HEK293 (cell line): ENCODE data around the gene POLQ.

Source experiments
- CTCF ChIA-PET: fragments of 350-600 bp; formaldehyde crosslinking; extraction: SDS; loops from one replicate; lab custom pipeline; 2021; ENCODE audit warnings: antibody characterized with exemption; lab: Yijun Ruan, JAX
- POLR2A ChIA-PET: fragments of 300-600 bp; formaldehyde crosslinking; extraction: SDS; loops from one replicate; lab custom pipeline; 2020; ENCODE audit warnings: antibody characterized with exemption, inconsistent platforms; lab: Yijun Ruan, JAX
- H3K27ac ChIP-seq: fragments of 200-500 bp; sonication (Bioruptor generic); 2 replicates; pipeline ENCODE4 v1.5.1; 2014; ENCODE audit warnings: low read depth, low read length, control low read depth, inconsistent platforms; ENCODE audit errors: extremely low read depth
- H3K36me3 ChIP-seq, 2 experiments: fragments of 200-500 bp in 1 of 2; sonication (Bioruptor generic) in 1 of 2; 1 replicate in 1 of 2; 2 replicates in 1 of 2; pipeline ENCODE4 v1.5.1; 2014 to 2017; ENCODE audit warnings: inconsistent platforms in 2 of 2, low read length in 2 of 2; ENCODE audit not compliant: control insufficient read depth in 2 of 2, insufficient read depth in 1 of 2
- H3K4me1 ChIP-seq: fragments of 200-500 bp; sonication (Bioruptor generic); 2 replicates; pipeline ENCODE4 v1.5.1; 2014; ENCODE audit warnings: mild to moderate bottlenecking, low read length, inconsistent platforms; ENCODE audit not compliant: control insufficient read depth, insufficient read depth
- H3K4me3 ChIP-seq: 2 replicates; pipeline ENCODE4 v1.5.1; 2011; ENCODE audit warnings: low read depth, mild to moderate bottlenecking, control low read depth, low read length, moderate library complexity
- H3K9me3 ChIP-seq: fragments of 200-500 bp; sonication (Bioruptor generic); 2 replicates; pipeline ENCODE4 v1.5.1; 2014; ENCODE audit warnings: low read depth, low read length, inconsistent platforms; ENCODE audit not compliant: control insufficient read depth, insufficient read depth
- ATF2 ChIP-seq: fragments of 450-650 bp; formaldehyde crosslinking; IDR thresholded peaks from 2 replicates; pipeline ENCODE4 v1.5.1; 2016; ENCODE audit warnings: missing biosample characterization, missing genetic modification characterization, low read depth
- ELK4 ChIP-seq: IDR thresholded peaks from 2 replicates; pipeline ENCODE4 v1.6.1; 2011; ENCODE audit warnings: mild to moderate bottlenecking, low read depth, low read length, borderline replicate concordance
- KLF10 ChIP-seq: fragments of 450-650 bp; IDR thresholded peaks from 2 replicates; pipeline ENCODE4 v1.5.1; 2018; ENCODE audit warnings: missing biosample characterization, mild to moderate bottlenecking, missing genetic modification characterization
- YY2 ChIP-seq: fragments of 450-650 bp; formaldehyde crosslinking; IDR thresholded peaks from 2 replicates; pipeline ENCODE4 v1.5.1; 2016; ENCODE audit warnings: missing biosample characterization, missing genetic modification characterization
- ZBTB17 ChIP-seq: fragments of 450-650 bp; formaldehyde crosslinking; IDR thresholded peaks from 2 replicates; pipeline ENCODE4 v1.5.1; 2016; ENCODE audit warnings: missing biosample characterization, missing genetic modification characterization
- ZBTB21 ChIP-seq: fragments of 450-650 bp; formaldehyde crosslinking; IDR thresholded peaks from 2 replicates; pipeline ENCODE4 v1.5.1; 2017; ENCODE audit warnings: missing biosample characterization, missing genetic modification characterization
- ZBTB48 ChIP-seq: fragments of 450-650 bp; formaldehyde crosslinking; IDR thresholded peaks from 2 replicates; pipeline ENCODE4 v1.5.1; 2016; ENCODE audit warnings: missing biosample characterization, missing genetic modification characterization
- ZNF133 ChIP-seq: fragments of 450-650 bp; formaldehyde crosslinking; IDR thresholded peaks from 2 replicates; pipeline ENCODE4 v1.5.1; 2016; ENCODE audit warnings: missing biosample characterization, missing genetic modification characterization
- ZNF16 ChIP-seq: fragments of 450-650 bp; formaldehyde crosslinking; IDR thresholded peaks from 2 replicates; pipeline ENCODE4 v1.5.1; 2016; ENCODE audit warnings: low read depth, missing biosample characterization, missing genetic modification characterization
- ZNF280D ChIP-seq: fragments of 450-650 bp; formaldehyde crosslinking; IDR thresholded peaks from 2 replicates; pipeline ENCODE4 v1.5.1; 2016; ENCODE audit warnings: missing biosample characterization, missing genetic modification characterization
- ZNF501 ChIP-seq: fragments of 450-650 bp; formaldehyde crosslinking; IDR thresholded peaks from 2 replicates; pipeline ENCODE4 v1.5.1; 2016; ENCODE audit warnings: missing biosample characterization, missing genetic modification characterization
- ZNF510 ChIP-seq: fragments of 450-650 bp; formaldehyde crosslinking; IDR thresholded peaks from 2 replicates; pipeline ENCODE4 v1.5.1; 2018; ENCODE audit warnings: mild to moderate bottlenecking, missing genetic modification characterization, missing biosample characterization; ENCODE audit not compliant: insufficient replicate concordance
- ZNF624 ChIP-seq: fragments of 450-650 bp; formaldehyde crosslinking; IDR thresholded peaks from 2 replicates; pipeline ENCODE4 v1.5.1; 2017; ENCODE audit warnings: missing biosample characterization, missing genetic modification characterization
- ZNF658 ChIP-seq: fragments of 450-650 bp; formaldehyde crosslinking; IDR thresholded peaks from 2 replicates; pipeline ENCODE4; 2016; ENCODE audit warnings: missing biosample characterization, missing genetic modification characterization
- ZNF670 ChIP-seq: fragments of 450-650 bp; formaldehyde crosslinking; IDR thresholded peaks from 2 replicates; pipeline ENCODE4 v1.5.1; 2016; ENCODE audit warnings: missing biosample characterization, missing genetic modification characterization, low read depth
- ZNF677 ChIP-seq: fragments of 450-650 bp; IDR thresholded peaks from 2 replicates; pipeline ENCODE4 v1.5.0; 2018; ENCODE audit warnings: missing biosample characterization, mild to moderate bottlenecking, missing genetic modification characterization, moderate library complexity
- ZNF777 ChIP-seq: fragments of 450-650 bp; formaldehyde crosslinking; IDR thresholded peaks from 2 replicates; pipeline ENCODE4 v1.5.1; 2017; ENCODE audit warnings: missing biosample characterization, missing genetic modification characterization, borderline replicate concordance
- TF ChIP-seq, protein P1 (sequence below): fragments of 450-650 bp; formaldehyde crosslinking; IDR thresholded peaks from 2 replicates; pipeline ENCODE4 v1.5.1; 2016; ENCODE audit warnings: missing biosample characterization, missing genetic modification characterization
- TF ChIP-seq, protein P2 (sequence below): sonication (generic); formaldehyde crosslinking; IDR thresholded peaks from 2 replicates; pipeline ENCODE4 v1.8.1; 2022; ENCODE audit warnings: mild to moderate bottlenecking, moderate library complexity, missing genetic modification reagents
- TF ChIP-seq, protein P3 (sequence below): fragments of 450-650 bp; formaldehyde crosslinking; conservative IDR thresholded peaks from 2 replicates; pipeline ENCODE4 v1.5.1; 2016; ENCODE audit warnings: low read depth, missing biosample characterization, missing genetic modification characterization

POLQ gene

DNA sequence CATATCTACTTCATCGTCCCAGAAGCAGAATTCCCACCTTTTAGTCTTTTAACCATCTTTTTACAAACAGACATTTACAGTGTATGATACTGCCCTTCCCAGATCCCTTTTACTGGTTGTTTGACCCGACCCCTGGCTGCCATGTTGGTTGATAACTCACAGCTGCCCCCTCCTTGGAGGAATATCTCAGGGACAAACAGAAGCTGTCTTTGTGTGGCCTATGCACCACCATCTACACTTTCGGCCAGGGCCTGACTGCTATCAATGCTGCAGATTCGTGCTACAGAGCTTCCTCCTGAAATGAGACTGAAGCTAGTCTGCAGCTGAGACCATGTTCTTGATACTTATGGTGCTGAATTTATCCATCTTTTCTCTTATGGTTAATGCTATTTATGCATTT lies 6.6 kb upstream of the POLQ start (continued):
- TF ChIP-seq KLF10, result no peak

GRCh38 chr3:121545049-121545573 lies 677 bp downstream of the POLQ start:
- H3K4me3 ChIP-seq, result peak overlapping the region; percentile 95
- POLR2A ChIA-PET, result interaction anchor here (0.9 kb wide), 1 partner anchor 204 kb away, joined by 3 read pairs; no protein-coding TSS in a partner anchor
- peak overlapping the region; percentile 33; the same call in 1 of the 2 replicates for H3K27ac ChIP-seq
- CTCF ChIA-PET, result interaction anchor here (0.6 to 1.5 kb wide), 2 partner anchors 556 to 979 kb away, joined by 3 to 6 read pairs; no protein-coding TSS in a partner anchor
- no peaks in the 10 kb centered on the region for H3K9me3 ChIP-seq
- H3K4me1 ChIP-seq, result no peaks in the 10 kb centered on the region
- TF ChIP-seq, protein P1, sequence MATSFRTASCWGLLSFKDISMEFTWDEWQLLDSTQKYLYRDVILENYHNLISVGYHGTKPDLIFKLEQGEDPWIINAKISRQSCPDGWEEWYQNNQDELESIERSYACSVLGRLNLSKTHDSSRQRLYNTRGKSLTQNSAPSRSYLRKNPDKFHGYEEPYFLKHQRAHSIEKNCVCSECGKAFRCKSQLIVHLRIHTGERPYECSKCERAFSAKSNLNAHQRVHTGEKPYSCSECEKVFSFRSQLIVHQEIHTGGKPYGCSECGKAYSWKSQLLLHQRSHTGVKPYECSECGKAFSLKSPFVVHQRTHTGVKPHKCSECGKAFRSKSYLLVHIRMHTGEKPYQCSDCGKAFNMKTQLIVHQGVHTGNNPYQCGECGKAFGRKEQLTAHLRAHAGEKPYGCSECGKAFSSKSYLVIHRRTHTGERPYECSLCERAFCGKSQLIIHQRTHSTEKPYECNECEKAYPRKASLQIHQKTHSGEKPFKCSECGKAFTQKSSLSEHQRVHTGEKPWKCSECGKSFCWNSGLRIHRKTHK (tag by site-specific recombination), result no peak
- no peak for TF ChIP-seq ZNF777 (tag by site-specific recombination)
- TF ChIP-seq ZNF510 (tag by site-specific recombination), result no peak
- TF ChIP-seq ZNF677 (tag by site-specific recombination), result no peak
- TF ChIP-seq, protein P2, sequence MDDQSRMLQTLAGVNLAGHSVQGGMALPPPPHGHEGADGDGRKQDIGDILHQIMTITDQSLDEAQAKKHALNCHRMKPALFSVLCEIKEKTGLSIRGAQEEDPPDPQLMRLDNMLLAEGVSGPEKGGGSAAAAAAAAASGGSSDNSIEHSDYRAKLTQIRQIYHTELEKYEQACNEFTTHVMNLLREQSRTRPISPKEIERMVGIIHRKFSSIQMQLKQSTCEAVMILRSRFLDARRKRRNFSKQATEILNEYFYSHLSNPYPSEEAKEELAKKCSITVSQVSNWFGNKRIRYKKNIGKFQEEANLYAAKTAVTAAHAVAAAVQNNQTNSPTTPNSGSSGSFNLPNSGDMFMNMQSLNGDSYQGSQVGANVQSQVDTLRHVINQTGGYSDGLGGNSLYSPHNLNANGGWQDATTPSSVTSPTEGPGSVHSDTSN (CRISPR knock-in tag), result no peak
- TF ChIP-seq ZNF133 (tag by site-specific recombination), result no peak
- TF ChIP-seq ZNF280D (tag by site-specific recombination), result no peak
- TF ChIP-seq ZNF501 (tag by site-specific recombination), result no peak
- TF ChIP-seq ZNF658 (tag by site-specific recombination), result no peak
- no peak for TF ChIP-seq ZBTB17 (tag by site-specific recombination)
- TF ChIP-seq ZNF670 (tag by site-specific recombination), result no peak
- TF ChIP-seq, protein P3, sequence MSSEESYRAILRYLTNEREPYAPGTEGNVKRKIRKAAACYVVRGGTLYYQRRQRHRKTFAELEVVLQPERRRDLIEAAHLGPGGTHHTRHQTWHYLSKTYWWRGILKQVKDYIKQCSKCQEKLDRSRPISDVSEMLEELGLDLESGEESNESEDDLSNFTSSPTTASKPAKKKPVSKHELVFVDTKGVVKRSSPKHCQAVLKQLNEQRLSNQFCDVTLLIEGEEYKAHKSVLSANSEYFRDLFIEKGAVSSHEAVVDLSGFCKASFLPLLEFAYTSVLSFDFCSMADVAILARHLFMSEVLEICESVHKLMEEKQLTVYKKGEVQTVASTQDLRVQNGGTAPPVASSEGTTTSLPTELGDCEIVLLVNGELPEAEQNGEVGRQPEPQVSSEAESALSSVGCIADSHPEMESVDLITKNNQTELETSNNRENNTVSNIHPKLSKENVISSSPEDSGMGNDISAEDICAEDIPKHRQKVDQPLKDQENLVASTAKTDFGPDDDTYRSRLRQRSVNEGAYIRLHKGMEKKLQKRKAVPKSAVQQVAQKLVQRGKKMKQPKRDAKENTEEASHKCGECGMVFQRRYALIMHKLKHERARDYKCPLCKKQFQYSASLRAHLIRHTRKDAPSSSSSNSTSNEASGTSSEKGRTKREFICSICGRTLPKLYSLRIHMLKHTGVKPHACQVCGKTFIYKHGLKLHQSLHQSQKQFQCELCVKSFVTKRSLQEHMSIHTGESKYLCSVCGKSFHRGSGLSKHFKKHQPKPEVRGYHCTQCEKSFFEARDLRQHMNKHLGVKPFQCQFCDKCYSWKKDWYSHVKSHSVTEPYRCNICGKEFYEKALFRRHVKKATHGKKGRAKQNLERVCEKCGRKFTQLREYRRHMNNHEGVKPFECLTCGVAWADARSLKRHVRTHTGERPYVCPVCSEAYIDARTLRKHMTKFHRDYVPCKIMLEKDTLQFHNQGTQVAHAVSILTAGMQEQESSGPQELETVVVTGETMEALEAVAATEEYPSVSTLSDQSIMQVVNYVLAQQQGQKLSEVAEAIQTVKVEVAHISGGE (tag by site-specific recombination), result no peak
- H3K36me3 ChIP-seq, result peaks cover 29 to 37% of the 10 kb centered on the region in 2 experiments; a peak in 2 of 3 replicates

DNA sequence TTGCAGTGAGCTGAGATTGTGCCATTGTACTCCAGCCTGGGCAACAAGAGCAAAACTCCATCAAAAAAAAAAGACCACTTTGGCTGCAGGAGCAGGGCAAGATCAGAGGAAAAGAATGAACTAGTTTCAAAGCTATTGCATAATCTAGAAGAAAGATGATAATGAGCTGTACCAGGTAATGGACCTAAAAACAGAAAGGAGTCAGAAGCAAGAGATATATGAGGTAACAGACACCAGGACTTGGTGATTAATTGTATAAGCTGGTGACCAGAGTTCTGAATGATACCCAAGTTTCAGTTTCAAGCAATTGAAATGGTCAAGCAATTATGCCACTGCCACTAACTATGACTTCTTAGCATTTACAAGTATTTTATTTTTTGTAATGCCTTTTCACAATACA lies 2.9 kb downstream of the POLQ start:
- no peak overlapping the region for H3K27ac ChIP-seq
- H3K9me3 ChIP-seq, result no peaks in the 10 kb centered on the region
- CTCF ChIA-PET, result interaction anchor here (0.6 kb wide), 1 partner anchor 850 kb away, joined by 6 read pairs; no protein-coding TSS in a partner anchor
- POLR2A ChIA-PET, result no interaction called here
- H3K36me3 ChIP-seq, result peaks cover 35 to 57% of the 10 kb centered on the region in 2 experiments
- no peaks in the 10 kb centered on the region for H3K4me1 ChIP-seq
- no peak overlapping the region for H3K4me3 ChIP-seq
- TF ChIP-seq YY2 (no peak), ELK4 (no peak), ZNF658 (tag by site-specific recombination) (no peak), ZBTB48 (tag by site-specific recombination) (no peak), ZNF624 (tag by site-specific recombination) (no peak), ZBTB21 (tag by site-specific recombination) (no peak), ZNF16 (tag by site-specific recombination) (no peak), ATF2 (tag by site-specific recombination) (no peak)
